Natural killer cell (primary cell): ENCODE data around the gene UPK3B. TPM values are rescaled to one million over a fixed set of nuclear protein-coding genes. Genes with fewer than 3 reads are reported as not detected.
A peak's percentile ranks its signal among the peaks of the same experiment; 100 is the strongest.
"Not testable (repeated sequence)": the region's sequence is repeated elsewhere in the genome, so short reads cannot be mapped to it uniquely, and the experiment has no call there.

Experiments used
- ATAC-seq, 3 donors: fragments of 150-1000 bp in 2 of 3; fragments of 200-7000 bp in 1 of 3; cut with Tn5 transposase; 1 replicate in 1 of 3; 2 replicates in 2 of 3; pipeline ENCODE4 v1.10.0; 2021; ENCODE audit warnings: mild to moderate bottlenecking in 2 of 3, moderate library complexity in 2 of 3
- DNase-seq, 2 donors: peaks; one replicate each; pipeline versions ENCODE4 v3.0.0 to v3.0.0-alpha.2; 2013 to 2021; ENCODE audit warnings: mixed read lengths in 1 of 2
- H3K27ac ChIP-seq: one replicate; pipeline ENCODE4 v1.5.1; 2013; ENCODE audit warnings: mild to moderate bottlenecking, low read length
- H3K27me3 ChIP-seq: one replicate; pipeline ENCODE4 v1.6.1; 2013; ENCODE audit warnings: low read length; ENCODE audit not compliant: control insufficient read depth, insufficient read depth
- H3K36me3 ChIP-seq: one replicate; pipeline ENCODE4 v1.6.1; 2013; ENCODE audit warnings: low read length; ENCODE audit not compliant: control insufficient read depth, insufficient read depth
- H3K4me1 ChIP-seq: one replicate; pipeline ENCODE4 v1.6.1; 2013; ENCODE audit warnings: low read length; ENCODE audit not compliant: control insufficient read depth, insufficient read depth
- H3K4me3 ChIP-seq: one replicate; pipeline ENCODE4 v1.5.1; 2013; ENCODE audit warnings: low read length
- H3K9me3 ChIP-seq: one replicate; pipeline ENCODE4 v1.6.1; 2013; ENCODE audit warnings: low read length; ENCODE audit not compliant: control insufficient read depth, insufficient read depth
- H3K27ac Mint-ChIP-seq, 2 donors: one replicate each; pipeline ENCODE4 v1.8.0; 2022; ENCODE audit warnings: mild to moderate bottlenecking in 2 of 2, mixed read lengths in 2 of 2, moderate library complexity in 1 of 2
- H3K27me3 Mint-ChIP-seq, 2 donors: one replicate each; pipeline ENCODE4 v1.8.0; 2022; ENCODE audit warnings: low read depth in 2 of 2, mixed read lengths in 2 of 2
- H3K36me3 Mint-ChIP-seq: one replicate; pipeline ENCODE4 v1.8.0; 2022; ENCODE audit warnings: mixed read lengths
- H3K4me1 Mint-ChIP-seq, 2 donors: one replicate each; pipeline ENCODE4 v1.8.0; 2022; ENCODE audit warnings: mixed read lengths in 2 of 2
- H3K4me3 Mint-ChIP-seq: one replicate; pipeline ENCODE4 v1.8.0; 2022; ENCODE audit warnings: mild to moderate bottlenecking, moderate library complexity, mixed read lengths
- H3K9me3 Mint-ChIP-seq, 2 donors: one replicate each; pipeline ENCODE4 v1.8.0; 2022; ENCODE audit warnings: mixed read lengths in 2 of 2
- WGBS: methylation state at CpG from one replicate; pipeline ENCODE4 v1.1.7; 2013; ENCODE audit warnings: missing lambda C conversion rate; ENCODE audit not compliant: insufficient coverage; 5-methylcytosine and 5-hydroxymethylcytosine counted together
- intact Hi-C: fragments of 100-400 bp; cut with micrococcal nuclease; formaldehyde crosslinking; loops from one replicate; pipeline ENCODE4 v1.14.2; 2022
- total RNA-seq, 4 donors: library from RNA; stranded (reverse); fragments of 120-200 nt in 1 of 4; gene quantifications; one replicate each; pipeline versions ENCODE4 v1.2.3 to v1.2.4, GENCODE V29; 2013 to 2022

Gene UPK3B
- total RNA-seq, 3 donors from 2014 or later (not counting 1 experiment from before 2014, with no cell fraction given): 3.3 to 5.3 (median 3.3) TPM

- H3K9me3 Mint-ChIP-seq, H3K27me3 ChIP-seq, ATAC-seq, H3K4me1 ChIP-seq, H3K4me3 ChIP-seq, H3K36me3 Mint-ChIP-seq, DNase-seq, H3K27me3 Mint-ChIP-seq, H3K4me3 Mint-ChIP-seq, intact Hi-C loops, H3K4me1 Mint-ChIP-seq, H3K36me3 ChIP-seq, H3K9me3 ChIP-seq, H3K27ac ChIP-seq, H3K27ac Mint-ChIP-seq: not testable (repeated sequence)
- WGBS: no CpG with 5 or more reads among the region's 2 CpGs
These were observed 21.3 kb downstream of the UPK3B start for GRCh38 chr7:76531643-76532042.

- H3K27ac Mint-ChIP-seq, H3K36me3 Mint-ChIP-seq, H3K36me3 ChIP-seq, ATAC-seq, H3K27ac ChIP-seq, DNase-seq, intact Hi-C loops, H3K27me3 ChIP-seq, H3K4me3 Mint-ChIP-seq, H3K4me1 ChIP-seq, H3K4me3 ChIP-seq, H3K9me3 Mint-ChIP-seq, H3K4me1 Mint-ChIP-seq, H3K9me3 ChIP-seq, H3K27me3 Mint-ChIP-seq: not testable (repeated sequence)
- no CpG with 5 or more reads among the region's 8 CpGs for WGBS
These were observed 32.8 kb downstream of the UPK3B start, which contains the start of gene SPDYE16 for GRCh38 chr7:76543197-76543596. Gene SPDYE16, minus strand, starts transcription at chr7:76543297. Its CDS starts 1,838 bp downstream, at chr7:76541459.

GRCh38 chr7:76549025-76549854 lies 38.9 kb downstream of the UPK3B start:
- H3K27ac Mint-ChIP-seq: peak overlapping the region; percentile 79 to 89
- H3K27me3 ChIP-seq, H3K9me3 Mint-ChIP-seq, H3K9me3 ChIP-seq, H3K36me3 Mint-ChIP-seq, H3K36me3 ChIP-seq, intact Hi-C loops, H3K27me3 Mint-ChIP-seq, H3K4me1 ChIP-seq: not testable (repeated sequence)
- H3K4me3 ChIP-seq: peak overlapping the region; percentile 74
- peaks cover 7 to 17% of the 10 kb centered on the region in 2 donors for H3K4me1 Mint-ChIP-seq
- ATAC-seq (peak; percentile 97 to 100 (median 98)), DNase-seq (peak; percentile 65 to 89)
- under 1% methylated on average over 71 of the region's 71 CpGs for WGBS
- H3K4me3 Mint-ChIP-seq: peak overlapping the region; percentile 90
- peak overlapping the region; percentile 60 for H3K27ac ChIP-seq

GRCh38 chr7:76549855-76550248 lies 39.5 kb downstream of the UPK3B start:
- Mint-ChIP-seq H3K27ac (peak overlapping the region; percentile 79 to 89), H3K4me1 (peaks cover 9 to 21% of the 10 kb centered on the region in 2 donors), H3K4me3 (peak overlapping the region; percentile 90)
- Histone ChIP-seq H3K27ac (peak overlapping the region; percentile 60), H3K4me3 (peak overlapping the region; percentile 74)
- DNase-seq, H3K36me3 Mint-ChIP-seq, H3K27me3 Mint-ChIP-seq, H3K36me3 ChIP-seq, ATAC-seq, H3K4me1 ChIP-seq, H3K27me3 ChIP-seq, H3K9me3 Mint-ChIP-seq, H3K9me3 ChIP-seq, intact Hi-C loops: not testable (repeated sequence)
- WGBS: 0% methylated on average over 18 of the region's 19 CpGs

GRCh38 chr7:76551992-76552391 lies 41.6 kb downstream of the UPK3B start:
- H3K9me3 ChIP-seq, H3K27ac ChIP-seq, H3K27me3 ChIP-seq, H3K36me3 ChIP-seq, H3K36me3 Mint-ChIP-seq, H3K9me3 Mint-ChIP-seq, intact Hi-C loops, H3K4me3 Mint-ChIP-seq, H3K27me3 Mint-ChIP-seq, ATAC-seq, DNase-seq, H3K4me1 ChIP-seq, H3K4me3 ChIP-seq, H3K27ac Mint-ChIP-seq: not testable (repeated sequence)
- WGBS: 80% methylated on average over 1 of the region's 6 CpGs
- peaks cover 12 to 28% of the 10 kb centered on the region in 2 donors for H3K4me1 Mint-ChIP-seq

GRCh38 chr7:76559685-76560084 lies 49.3 kb downstream of the UPK3B start:
- DNase-seq, H3K36me3 Mint-ChIP-seq, H3K4me1 ChIP-seq, H3K4me3 ChIP-seq, H3K27me3 ChIP-seq, H3K36me3 ChIP-seq, H3K4me3 Mint-ChIP-seq, H3K9me3 ChIP-seq, H3K27ac ChIP-seq, ATAC-seq, H3K9me3 Mint-ChIP-seq, H3K27me3 Mint-ChIP-seq, intact Hi-C loops: not testable (repeated sequence)
- peaks cover 35 to 39% of the 10 kb centered on the region in 2 donors for H3K4me1 Mint-ChIP-seq
- WGBS: no CpG with 5 or more reads among the region's 6 CpGs
- H3K27ac Mint-ChIP-seq: peak overlapping the region in 1 of 2 donors; percentile 2

GRCh38 chr7:76560157-76560556 lies 49.8 kb downstream of the UPK3B start:
- intact Hi-C loops, H3K9me3 Mint-ChIP-seq, H3K4me3 Mint-ChIP-seq, H3K4me3 ChIP-seq, ATAC-seq, DNase-seq, H3K27ac Mint-ChIP-seq, H3K36me3 Mint-ChIP-seq, H3K27me3 ChIP-seq, H3K36me3 ChIP-seq, H3K4me1 ChIP-seq, H3K9me3 ChIP-seq, H3K27me3 Mint-ChIP-seq, H3K27ac ChIP-seq: not testable (repeated sequence)
- WGBS: 100% methylated on average over 3 of the region's 4 CpGs
- peaks cover 31 to 36% of the 10 kb centered on the region in 2 donors for H3K4me1 Mint-ChIP-seq

GRCh38 chr7:76561342-76561741 lies 51.0 kb downstream of the UPK3B start:
- peaks cover 33 to 41% of the 10 kb centered on the region in 2 donors for H3K4me1 Mint-ChIP-seq

More at GRCh38 chr7:76561342-76561741, 51.0 kb downstream of the UPK3B start:
- H3K36me3 Mint-ChIP-seq, H3K27ac Mint-ChIP-seq, H3K27ac ChIP-seq, H3K4me3 ChIP-seq, H3K9me3 Mint-ChIP-seq, H3K36me3 ChIP-seq, H3K9me3 ChIP-seq, H3K27me3 ChIP-seq, DNase-seq, H3K4me1 ChIP-seq, H3K27me3 Mint-ChIP-seq, intact Hi-C loops, H3K4me3 Mint-ChIP-seq, ATAC-seq: not testable (repeated sequence)
- 100% methylated on average over 1 of the region's 3 CpGs for WGBS
